Activated CD4-positive, alpha-beta T cell treated with anti-CD3 and anti-CD28 coated beads for 4 hours (primary cell): ENCODE measurements around the gene RNF123.
A peak's percentile ranks its signal among the peaks of the same experiment; 100 is the strongest.

Source experiments
- DNase-seq, 2 donors: peaks; one replicate each; pipeline ENCODE4 v3.0.0-alpha.2; 2020

RNF123 gene

DNA sequence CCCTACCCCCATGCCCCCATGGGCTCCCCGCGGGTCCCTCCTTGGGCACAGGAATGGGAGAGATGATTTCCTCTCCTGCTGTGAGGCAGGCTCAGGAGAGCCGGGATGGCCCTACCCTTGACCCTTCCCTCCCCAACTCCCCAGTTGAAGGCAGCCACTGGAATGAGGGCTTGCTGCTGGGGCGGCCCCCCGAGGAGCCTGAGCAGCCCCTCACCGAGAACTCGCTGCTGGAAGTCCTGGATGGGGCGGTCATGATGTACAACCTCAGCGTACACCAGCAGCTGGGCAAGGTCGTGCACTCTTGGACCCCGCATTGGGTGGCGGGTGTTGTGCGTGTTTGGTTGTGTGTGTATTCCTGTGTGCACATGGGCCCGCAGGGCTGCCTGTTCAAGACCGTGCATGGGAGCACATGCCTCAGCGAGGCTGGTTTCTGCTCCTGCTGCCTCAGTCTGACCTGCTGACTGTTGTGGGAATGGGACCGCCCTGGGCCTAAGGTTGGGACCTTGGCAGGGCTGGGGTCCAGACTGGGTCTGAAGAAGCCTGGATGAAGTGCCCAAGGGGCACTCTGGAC is 16.1 kb downstream of the RNF123 start:
- no peak for DNase-seq

DNA sequence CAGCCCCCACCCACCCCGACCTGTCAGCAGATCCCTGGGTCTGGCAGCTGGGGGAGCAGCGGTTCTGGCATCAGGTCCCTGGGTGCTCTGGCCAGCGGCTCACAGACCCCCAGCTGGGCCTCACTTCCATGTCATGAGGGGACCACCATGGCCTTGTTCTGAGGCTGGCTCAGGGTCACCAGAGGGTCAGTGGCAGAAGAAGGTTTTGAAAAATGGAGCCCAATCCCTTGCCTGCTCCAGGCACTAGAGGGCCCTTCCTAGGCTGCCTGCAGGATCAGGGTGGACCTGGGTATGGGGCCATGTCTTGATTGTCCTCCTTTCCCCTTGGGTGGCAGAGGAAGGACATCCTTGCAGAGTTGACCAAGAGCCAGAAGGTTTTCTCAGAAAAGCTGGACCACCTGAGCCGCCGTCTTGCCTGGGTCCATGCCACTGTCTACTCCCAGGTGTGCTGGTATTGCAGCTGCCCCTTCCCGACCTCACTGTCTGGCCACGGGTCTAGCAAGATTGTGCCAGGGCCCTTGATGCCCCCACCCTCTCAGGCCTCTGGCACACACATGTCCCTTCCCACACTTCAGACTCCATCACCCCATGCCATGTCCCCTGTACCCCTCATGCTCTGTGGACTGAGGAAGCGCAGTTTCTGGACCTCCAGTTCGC is 17.2 kb downstream of the RNF123 start:
- no peak for DNase-seq

DNA sequence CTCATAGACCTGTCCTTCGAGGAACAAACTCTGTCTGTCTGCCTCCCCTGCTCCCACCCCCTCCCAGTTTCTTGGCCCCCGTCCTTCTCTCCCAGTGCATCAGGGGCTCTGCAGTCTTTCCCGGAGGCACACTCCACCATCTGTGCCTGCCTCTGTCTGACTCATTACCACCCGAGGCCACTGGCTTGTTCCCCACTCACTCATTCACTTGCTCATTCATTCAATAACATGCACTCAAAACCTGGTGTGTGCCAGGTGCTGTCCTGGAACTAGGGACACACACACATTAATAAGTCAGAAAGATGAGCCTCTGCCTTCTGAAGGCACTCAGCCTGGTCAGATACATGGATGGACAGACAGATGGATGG is 17.7 kb downstream of the RNF123 start:
- DNase-seq = no peak

DNA sequence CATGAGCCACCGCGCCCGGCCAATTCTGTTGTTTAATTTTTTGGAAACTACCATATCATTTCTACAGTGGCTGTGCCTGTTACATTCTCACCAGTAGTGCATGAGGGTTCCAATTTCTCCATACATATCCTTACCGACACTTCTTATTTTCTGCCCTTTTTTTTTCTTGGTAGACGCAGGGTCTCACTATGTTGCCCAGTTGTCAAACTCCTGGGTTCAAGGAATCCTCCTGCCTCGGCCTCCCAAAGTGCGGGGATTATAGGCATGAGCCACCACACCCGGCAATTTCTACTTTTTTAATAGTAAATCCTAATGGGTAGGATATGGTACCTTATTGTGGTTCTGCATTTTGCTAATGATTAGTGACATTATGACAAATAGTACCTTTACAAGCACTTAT is 20.5 kb downstream of the RNF123 start:
- DNase-seq = no peak

DNA sequence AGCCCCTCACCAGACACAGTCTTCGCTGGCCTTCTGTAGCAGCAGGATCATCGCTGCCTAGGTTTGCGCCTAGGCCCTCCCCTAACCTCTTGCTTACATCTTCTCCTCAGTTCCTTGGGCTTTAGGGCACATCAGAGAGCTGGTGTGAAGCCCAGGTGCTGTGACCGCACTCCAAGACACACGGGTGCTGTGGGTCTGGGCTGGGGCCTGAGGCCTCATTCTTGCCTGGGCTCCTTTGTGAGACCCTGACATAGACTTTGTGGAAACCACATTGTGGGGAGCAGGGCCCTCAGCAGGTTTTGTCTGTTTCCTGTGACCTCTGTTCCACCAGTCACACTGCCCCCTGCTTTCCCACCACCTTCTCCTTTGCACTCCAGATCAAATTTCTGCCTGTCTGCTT is 22.1 kb downstream of the RNF123 start:
- no peak for DNase-seq

DNA sequence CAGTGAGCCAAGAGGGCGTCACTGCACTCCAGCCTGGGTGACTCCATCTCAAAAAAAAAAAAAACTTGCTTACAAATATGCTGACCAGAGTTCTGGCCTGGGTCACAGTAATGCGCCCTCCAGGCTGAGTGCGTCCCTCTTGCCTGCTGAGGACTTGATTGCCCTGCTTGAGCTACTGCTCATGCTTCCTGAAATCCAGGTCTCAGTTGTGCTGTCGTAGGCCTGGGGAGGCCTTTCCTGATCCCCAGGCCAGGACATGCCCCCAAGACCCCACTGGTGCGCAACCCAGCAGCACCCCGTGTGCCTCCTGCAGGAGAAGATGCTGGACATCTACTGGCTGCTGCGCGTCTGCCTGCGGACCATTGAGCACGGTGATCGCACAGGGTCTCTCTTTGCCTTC is 22.8 kb downstream of the RNF123 start:
- DNase-seq = no peak

DNA sequence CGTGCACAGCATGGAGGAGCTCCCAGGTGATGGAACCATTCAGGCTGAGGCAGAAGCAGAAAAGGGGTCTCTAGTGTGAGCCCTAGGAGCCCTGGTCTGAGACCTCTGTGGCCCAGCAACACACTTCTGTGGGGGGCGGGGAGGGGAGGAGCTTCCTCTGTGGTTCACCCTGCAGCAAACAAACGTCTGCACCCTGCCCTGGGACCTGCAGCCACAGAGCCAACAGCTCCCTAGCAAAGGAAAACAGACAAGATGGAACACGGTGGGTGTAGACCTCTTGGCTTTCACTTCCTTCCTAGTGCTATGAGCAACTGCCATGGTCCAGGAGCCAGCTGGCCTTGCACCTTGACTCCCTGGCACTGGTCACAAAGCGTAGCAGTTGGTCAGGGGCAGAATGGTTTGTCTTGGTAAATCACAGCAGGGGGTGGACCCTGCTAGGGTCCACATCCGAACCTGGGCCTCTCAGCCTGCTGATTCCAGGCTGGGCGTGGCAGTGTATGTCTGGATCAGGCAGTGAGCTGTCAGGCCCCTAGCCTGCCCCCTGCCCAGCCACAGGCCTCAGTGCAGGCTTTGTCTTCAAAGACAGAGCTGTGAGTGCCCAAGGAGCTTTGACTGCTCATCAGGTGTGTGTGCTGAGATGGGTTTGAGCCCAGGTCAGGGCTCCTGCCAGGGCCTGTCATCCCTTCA is 23.4 kb downstream of the RNF123 start:
- no peak for DNase-seq

DNA sequence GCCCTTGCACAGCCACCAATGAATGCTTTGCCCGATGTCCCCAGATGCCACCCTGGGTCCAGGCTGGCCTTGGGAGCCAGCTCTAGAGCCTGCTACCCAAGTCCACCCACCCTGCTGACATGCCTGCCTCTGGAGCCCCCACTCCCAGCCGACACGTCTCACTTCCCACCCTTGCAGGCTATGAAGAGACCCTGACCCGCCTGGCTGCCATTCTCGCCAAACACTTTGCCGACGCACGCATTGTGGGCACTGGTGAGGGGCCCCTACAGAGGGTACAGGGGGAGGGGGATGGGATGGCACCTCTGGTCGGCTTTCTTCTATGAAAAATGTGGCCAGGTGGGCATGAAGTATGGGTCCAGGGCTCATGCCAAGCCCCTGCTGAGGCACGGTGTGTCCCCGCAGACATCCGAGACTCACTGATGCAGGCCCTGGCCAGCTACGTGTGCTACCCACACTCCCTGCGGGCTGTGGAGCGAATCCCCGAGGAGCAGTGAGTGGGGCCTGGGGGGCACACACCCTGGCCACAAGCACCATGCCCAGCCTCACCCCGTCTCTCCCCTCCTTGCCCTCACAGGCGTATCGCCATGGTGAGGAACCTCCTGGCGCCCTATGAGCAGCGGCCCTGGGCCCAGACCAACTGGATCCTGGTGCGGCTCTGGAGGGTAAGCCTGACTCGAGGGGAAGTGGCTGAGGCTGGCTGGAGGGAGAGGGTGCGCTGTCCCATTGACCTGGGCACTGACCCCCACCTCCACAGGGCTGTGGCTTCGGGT is 24.2 kb downstream of the RNF123 start:
- no peak for DNase-seq

DNA sequence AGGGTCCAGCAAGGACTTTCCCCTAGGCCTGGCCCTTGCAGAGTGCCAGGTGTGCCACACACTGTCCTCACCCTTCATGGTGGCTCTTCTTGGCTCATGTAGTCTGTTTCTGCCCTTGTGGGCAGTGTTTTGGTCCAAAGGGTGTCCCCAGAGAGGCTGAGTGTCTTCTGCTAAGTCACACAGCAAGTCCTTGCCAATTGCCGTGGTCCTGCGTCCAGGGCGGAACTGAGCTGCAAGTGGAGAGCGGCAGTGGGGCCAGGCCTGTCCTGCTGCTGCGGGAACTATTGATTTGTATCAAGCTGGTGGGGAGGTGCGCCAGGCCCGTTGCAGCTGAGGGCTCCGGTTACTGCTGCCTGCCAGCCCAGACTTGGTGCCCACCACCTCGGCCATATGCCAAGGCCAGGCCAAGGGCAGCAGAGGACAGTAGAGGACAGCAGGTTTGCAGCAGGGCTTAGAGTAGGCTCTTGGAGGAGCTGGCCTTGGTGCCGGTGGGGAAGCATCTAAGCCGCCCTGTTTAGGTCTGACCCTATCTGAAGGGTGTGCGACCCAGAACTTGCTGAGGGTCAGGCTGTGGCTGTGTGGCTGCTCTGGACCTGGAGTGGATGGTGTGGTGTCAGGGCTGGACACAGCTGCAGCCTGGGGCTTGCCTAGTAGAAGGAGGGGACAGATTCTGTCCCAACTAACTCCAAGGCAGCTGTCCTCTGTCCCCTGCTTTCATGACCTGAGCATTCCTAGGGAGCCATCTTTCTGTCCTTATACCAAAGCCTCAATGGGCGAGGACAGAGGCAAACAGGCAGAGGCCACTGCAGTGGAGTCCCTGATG is 25.6 kb downstream of the RNF123 start:
- no peak for DNase-seq

DNA sequence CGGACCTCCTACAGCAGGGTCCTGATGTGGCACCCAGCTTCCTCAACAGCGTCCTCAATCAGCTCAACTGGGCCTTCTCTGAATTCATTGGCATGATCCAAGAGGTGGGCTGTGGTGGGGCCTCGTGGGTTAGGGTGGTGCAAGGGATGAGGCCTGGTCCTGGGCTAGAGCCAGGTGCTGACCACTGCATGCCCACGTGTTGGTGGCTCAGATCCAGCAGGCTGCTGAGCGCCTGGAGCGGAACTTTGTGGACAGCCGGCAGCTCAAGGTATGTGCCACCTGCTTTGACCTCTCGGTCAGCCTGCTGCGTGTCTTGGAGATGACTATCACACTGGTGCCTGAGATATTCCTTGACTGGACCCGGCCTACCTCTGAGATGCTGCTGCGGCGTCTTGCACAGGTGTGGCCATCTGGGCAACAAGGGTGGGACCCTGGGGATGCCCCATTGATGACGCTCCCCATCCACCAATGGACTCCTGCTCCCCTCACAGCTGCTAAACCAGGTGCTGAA is 26.3 kb downstream of the RNF123 start:
- DNase-seq = no peak

DNA sequence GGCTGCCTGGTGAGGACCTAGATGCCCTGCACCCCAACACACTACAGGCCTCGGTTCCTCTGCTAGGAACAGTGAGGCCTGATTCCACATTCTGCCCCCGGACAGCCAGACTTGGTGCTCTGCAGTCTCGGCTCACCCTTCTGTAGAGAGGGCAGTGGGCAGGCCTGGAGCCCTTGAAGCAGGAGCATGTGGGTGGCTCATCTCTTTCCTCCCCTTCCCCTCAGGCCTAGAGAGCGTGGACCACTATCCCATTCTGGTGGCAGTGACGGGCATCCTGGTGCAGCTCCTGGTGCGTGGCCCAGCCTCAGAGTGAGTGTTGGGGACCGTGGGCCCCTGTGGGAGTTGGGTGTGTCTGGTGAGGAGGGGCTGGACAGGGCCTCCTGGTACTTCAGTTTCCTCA is 26.8 kb downstream of the RNF123 start:
- DNase-seq = no peak

DNA sequence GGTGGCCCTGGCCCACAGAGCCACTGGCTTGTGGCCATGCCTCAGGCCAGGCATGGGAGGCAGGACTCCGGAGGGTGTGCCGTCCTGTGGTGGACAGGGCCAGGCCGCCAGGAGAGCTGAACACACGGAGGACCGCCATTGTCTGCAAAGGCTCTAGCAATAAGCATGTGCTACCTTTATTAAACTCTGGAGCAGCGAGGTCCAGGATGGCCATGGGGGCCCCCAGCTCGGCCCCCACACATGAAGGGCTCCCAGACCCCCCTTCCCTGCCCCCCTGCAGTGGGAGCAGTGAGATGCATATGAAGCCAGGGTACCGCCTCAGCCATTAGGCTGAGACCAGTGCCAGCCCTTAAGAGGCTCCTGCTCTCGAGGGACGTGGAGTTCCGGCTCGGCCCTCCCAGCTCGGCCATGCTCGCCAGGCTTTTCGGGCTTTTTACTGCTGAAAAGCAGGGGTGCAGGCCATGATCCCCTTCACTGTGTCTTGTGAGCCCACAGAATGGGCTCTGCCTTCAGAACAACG is 27.4 kb downstream of the RNF123 start:
- no peak for DNase-seq

DNA sequence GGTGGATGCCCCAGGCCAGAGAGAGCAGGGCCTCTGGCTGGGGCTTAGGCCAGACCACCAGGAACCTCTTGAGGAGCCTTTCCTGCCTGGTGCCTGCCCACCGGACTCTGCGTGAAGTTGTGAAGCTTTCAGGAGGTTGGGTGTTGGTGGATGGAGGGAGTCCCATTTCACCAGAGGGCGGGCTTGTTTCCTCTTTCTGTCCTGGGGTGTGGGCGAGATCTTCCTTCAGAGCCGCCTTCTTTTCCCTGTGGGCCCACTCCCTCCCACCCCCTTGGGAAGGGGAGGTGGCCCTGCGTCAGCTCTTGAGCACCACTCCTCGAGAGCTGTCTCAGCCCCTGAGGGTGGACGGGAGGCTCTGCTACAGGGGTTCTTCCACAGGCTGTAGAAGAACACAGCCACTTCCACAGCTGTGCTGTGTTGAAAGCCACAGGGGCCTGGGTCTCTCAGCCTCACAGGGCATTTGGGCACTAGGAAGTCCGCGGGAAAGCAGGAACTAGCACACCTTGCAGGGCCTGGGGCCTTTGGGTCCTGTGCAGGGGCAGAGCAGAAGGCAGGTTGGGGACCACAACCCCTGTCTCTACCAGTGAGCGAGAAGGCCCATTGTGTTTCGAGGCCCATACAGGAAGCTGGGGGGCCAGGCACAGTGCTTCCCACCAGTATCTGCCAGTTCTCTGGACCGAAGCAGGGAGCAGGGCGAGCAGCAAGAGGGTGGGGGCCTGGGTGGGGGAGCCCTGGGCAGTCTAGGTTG is 28.0 kb downstream of the RNF123 start:
- DNase-seq = no peak

DNA sequence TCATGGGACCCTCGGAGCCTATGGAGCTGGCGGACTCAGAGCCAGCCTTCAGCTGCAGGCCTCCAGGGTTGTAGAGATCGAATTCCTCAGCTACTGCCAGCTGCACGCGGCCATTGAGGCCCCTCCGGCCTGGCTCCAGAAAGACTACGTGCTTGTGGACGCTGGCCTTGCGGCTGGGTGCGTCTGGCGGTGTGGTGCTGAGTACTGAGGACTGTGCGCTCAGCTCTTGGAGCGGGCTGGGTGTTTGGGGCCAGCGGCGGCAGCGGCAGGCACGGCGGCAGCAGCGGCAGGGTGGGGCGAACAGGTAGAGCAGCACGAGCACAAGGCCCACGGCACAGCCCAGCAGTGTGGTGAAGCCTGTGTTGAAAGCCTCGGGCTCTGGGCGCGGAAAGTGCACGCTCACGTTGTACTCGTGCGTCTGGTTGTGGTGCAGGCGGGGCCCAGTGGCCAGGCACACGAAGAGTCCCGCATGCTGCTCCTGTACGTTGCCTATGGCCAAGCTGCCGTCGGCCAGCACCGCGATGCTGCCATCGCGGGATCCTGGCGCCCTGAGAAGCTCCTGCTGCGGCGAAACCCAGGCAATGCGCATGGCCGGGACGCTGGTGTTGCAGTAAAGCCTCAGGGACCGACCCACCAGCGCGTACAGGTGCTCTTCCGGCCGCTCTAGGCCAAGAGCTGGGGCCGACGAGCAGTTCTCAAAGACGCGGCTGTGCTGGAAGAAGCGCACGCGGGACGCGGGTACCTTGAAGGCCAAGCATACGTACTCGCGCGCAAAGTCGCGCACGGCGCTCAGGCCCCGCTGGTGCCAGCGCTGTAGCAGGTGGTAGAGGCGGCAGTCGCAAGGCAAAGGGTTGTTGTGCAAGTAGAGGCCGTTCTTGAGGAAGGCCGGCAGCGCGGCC is 28.9 kb downstream of the RNF123 start:
- no peak for DNase-seq

DNA sequence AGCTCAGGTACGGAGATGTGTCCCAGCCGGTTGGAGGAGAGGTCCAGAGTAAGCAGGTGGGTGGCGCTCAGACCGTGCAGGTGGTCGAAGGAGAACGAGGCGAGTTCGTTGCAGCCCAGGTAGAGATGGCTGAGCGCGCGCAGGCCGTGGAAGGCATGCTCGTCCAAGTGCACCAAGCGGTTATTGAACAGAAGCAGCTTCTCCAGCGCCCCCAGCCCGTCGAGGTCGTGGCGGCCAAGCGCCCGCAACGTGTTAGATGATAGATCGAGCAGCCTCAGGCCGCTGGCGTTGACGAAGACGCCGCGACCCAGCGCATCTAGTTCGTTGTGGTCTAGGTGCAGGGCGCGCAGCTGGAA is 29.5 kb downstream of the RNF123 start:
- DNase-seq = no peak

DNA sequence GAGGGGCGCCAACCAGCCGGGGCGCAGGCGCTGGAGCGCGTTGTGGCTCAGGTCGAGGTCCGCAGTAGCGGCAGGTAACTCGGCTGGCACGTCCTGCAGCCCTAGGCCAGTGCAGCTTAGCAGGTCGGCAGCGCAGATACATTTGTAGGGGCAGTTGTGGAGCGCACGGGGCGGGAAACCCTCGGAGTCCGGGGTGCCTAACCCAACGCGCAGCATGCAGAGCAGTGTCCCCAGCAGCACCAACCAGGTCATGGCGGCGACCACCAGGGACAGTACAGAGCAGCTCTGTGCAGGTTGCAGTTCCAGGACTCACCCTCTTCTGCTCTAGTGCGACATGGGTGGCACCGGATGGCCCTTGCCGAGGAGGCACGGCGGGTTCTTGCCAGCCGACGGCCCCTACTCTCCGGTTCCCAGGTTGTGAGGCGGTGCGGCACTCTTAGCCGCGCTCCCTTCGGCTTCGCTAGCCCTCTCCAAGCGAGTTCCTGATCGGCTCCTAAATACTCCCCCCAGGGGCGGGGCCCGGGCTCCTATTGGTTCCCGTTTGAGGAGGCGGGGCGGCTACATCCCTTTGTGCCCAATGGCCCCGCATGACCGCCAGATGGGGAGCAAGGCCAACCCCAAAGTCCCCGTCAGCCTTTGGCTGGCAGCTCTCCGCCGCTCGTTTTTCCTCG is 30.0 kb downstream of the RNF123 start, which contains the start of gene AMIGO3:
Gene AMIGO3 (minus strand): TSS at position 471 of the 671 bp plus-strand sequence. CDS start 219 bp downstream, at position 252.
- peak; percentile 88 for DNase-seq

DNA sequence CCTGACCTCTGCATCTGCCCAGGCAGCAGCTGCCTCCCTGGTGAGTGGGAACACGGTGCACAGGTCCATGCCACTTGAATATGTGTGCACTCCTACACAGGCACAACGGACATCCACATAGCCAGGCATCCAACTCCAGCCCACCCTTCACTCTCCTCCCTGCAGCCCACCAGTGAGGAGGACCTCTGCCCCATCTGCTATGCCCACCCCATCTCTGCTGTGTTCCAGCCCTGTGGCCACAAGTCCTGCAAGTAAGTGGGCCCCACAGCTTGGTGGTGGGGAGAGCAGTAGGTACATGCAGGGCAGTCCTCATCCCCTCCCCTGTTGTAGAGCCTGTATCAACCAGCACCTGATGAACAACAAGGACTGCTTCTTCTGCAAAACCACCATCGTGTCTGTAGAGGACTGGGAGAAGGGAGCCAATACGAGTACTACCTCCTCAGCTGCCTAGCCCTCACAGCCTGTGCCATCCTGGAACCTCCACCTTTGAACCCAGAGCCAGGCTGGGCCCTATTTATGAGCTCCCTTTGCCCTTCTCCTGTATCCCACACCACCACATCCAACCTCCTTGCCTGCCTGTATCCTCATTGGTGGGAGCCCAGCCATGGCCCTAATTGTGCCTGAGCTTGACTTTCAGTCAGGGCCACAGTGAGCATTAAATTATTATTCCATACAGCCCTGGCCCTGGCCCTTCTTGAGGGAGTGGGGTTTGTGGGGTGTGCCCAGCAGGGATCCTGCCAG is 31.7 kb downstream of the RNF123 start:
- DNase-seq = no peak

DNA sequence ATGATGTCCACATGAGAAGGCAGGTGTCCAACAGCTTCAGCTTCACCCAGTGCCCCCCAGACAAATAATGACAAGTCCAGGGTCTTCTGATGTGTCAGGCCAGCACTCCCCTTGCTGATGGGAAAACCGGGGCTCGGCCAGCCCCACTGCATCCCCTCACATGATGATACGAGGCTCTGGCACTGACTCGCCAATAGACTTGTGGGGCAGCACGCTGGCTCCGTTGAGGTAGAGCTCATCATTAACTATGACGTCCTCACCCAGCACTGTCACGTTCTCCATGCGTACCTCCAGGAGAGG is 32.2 kb downstream of the RNF123 start:
- DNase-seq = no peak
